SKM-1 (cell line): ENCODE measurements around the gene PNPLA7.
"Not testable (repeated sequence)": the region's sequence is repeated elsewhere in the genome, so short reads cannot be mapped to it uniquely, and the experiment has no call there.

Experiments used
- DNase-seq: peaks from one replicate; lab custom pipeline; 2025; ENCODE audit not compliant: unreplicated experiment; lab: John Stamatoyannopoulos, UW

The PNPLA7 gene

GRCh38 chr9:137575716-137576411 lies 25.7 kb upstream of the PNPLA7 start:
- no peak for DNase-seq

GRCh38 chr9:137575364-137575715 lies 25.1 kb upstream of the PNPLA7 start:
- no peak for DNase-seq

DNA sequence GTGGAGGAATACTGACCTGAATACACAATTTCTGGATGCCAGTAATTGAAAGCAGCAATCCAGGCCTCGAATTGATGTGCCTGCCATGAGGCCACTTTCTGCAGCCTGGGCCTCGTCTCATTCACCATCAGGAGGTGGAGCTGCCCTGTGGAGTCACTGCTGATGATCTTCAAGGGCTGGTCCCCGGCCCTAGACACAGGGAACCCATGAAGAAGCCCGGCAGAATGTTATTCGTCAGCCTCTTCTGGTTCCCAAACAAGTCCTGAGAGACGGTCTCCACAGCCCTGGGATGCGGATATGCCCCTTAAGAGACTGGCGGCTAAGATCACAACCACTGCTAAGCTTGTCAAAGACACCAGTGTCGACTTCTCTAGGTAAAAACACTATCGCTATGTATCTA lies 24.0 kb upstream of the PNPLA7 start:
- no peak for DNase-seq

GRCh38 chr9:137570566-137570965 lies 20.4 kb upstream of the PNPLA7 start:
- no peak for DNase-seq

- no peak for DNase-seq
These were observed 19.5 kb upstream of the PNPLA7 start for GRCh38 chr9:137569609-137570203.

DNA sequence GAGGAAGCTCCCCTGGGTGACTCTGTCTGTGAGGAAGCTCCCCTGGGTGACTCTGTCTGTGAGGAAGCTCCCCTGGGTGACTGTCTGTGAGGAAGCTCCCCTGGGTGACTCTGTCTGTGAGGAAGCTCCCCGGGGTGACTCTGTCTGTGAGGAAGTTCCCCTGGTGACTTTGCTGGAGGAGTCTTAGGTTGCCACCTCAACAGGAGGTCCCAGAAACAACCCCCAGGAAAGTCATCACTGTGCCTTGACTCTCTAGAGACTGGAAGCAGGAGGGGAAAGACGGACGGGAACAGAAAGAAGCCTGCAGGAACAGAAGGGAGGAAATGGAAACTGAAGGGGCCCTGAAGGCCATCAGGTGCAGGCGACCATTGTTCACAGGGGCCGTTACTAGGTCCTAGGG lies 18.2 kb upstream of the PNPLA7 start:
- DNase-seq = not testable (repeated sequence)

GRCh38 chr9:137564817-137565411 lies 14.7 kb upstream of the PNPLA7 start:
- no peak for DNase-seq

- DNase-seq = no peak
These were observed 13.9 kb upstream of the PNPLA7 start for GRCh38 chr9:137564134-137564533.

DNA sequence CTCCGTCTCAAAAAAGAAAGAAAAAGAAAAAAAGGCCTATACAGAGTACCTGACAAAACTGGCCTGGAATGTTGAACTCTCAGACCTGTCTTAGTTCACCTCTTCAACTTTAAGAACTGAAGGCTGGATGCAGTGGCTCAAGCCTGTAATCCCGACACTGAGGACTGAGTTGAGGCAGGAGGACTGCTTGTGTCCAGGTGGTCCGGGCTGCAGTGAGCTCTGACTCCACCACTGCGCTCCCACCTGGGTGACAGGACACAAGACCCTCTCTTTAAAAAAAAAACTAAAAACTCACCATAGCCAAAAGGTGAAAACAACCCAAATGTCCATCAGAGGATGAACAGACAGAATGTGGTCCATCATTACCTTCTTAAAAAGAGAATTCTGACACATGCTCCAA lies 7.9 kb upstream of the PNPLA7 start:
- no peak for DNase-seq

GRCh38 chr9:137556069-137556838 lies 6.1 kb upstream of the PNPLA7 start:
- DNase-seq = no peak

- no peak for DNase-seq
These were observed 5.0 kb upstream of the PNPLA7 start for GRCh38 chr9:137555179-137555578.

- DNase-seq = no peak
These were observed 4.1 kb upstream of the PNPLA7 start for GRCh38 chr9:137554349-137554748.

DNA sequence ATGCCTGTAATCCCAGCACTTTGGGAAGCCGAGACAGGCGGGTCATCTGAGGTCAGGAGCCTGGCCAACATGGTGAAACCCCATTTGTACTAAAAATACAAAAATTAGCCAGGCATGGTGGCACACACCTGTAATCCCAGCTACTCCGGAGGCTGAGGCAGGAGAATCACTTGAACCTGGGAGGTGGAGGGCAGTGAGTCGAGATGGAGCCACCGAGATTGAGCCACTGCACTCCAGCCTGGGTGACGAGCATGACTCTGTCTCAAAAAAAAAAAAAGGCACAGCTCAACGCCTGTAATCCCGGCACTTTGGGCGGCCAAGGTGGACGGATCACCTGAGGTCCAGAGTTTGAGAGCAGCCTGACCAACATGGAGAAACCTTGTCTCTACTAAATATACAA lies 3.5 kb upstream of the PNPLA7 start:
- DNase-seq = not testable (repeated sequence)

GRCh38 chr9:137552022-137552768 lies 2.0 kb upstream of the PNPLA7 start:
- DNase-seq = no peak

DNA sequence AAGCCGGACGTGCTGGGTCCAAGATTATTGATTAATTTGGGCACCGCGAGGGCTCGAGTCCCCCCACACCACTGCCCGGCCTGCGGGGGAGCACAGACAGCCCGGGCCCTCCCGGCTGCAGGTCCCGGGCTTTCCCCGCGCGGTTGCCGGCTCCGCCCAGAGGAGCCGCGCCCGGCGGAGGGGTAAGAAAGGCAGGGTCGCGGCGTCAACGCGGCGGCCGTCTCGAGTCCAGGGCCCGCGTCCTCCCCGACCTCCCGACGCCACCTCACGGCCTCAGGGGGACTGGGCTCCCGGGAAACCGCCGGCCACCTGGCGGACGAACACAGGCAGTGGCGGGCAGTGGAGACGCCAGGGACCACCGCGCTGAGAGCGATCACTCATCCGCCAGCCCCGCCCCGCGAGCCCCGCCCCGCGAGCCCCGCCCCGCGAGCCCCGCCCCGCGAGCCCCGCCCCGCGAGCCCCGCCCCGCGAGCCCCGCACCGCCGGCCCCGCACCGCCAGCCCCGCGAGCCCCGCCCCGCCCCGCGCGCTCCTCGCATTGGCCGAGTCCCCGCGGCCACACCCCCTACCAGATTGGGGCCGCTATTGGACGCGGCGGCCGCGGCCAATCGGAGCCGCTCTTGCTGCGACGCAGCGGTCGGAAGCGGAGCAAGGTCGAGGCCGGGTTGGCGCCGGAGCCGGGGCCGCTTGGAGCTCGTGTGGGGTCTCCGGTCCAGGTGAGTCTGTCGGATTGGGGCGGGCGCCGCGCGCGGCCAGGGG lies 1.2 kb upstream of the PNPLA7 start, which contains the start of gene MRPL41:
MRPL41 (plus strand) TSS at position 616 of the 758 bp plus-strand sequence. CDS start 203 bp downstream, outside the sequence.
- DNase-seq = peak; percentile 72

DNA sequence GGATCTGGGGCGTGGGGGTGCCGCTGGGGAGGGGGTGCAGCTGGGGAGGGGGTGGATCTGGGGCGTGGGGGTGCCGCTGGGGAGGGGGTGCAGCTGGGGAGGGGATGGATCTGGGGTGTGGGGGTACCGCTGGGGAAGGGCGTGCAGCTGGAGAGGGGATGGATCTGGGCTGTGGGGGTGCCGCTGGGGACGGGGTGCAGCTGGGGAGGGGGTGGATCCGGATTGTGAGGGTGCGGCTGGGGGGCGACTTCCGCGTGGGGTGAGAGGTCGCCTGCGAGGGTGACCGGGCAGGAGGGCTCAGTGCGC lies 709 bp upstream of the PNPLA7 start:
- DNase-seq = not testable (repeated sequence)

GRCh38 chr9:137547687-137548543 lies 2.3 kb downstream of the PNPLA7 start:
- DNase-seq = no peak

DNA sequence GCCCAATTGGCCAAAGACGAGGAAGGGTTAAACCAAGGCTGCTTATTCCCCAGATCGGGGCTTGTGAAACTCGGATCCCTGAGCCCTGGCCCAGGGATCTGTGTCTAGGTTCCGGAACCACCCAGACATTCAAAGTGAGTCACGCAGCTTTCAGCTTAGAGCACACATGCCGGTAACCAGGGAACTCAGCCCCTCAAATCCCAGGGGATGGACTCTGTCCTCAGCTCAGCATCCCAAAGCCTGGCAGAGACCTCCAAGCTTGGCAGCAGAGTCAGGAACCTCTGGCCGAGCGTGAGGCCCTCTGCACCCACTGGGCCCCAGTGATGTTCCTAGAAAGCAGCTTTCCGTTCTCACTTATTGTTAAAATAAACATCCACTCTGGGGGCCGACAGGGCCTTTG lies 5.1 kb downstream of the PNPLA7 start:
- no peak for DNase-seq

- no peak for DNase-seq
These were observed 5.9 kb downstream of the PNPLA7 start for GRCh38 chr9:137544176-137544760.
